CD4-positive, alpha-beta memory T cell (primary cell): Measurements from ENCODE around the gene FAAH. TPM values are rescaled to one million over a fixed set of nuclear protein-coding genes. Genes with fewer than 3 reads are reported as not detected.
A peak's percentile ranks its signal among the peaks of the same experiment; 100 is the strongest.

ENCODE experiments used
- CTCF ChIA-PET: fragments of 350-600 bp; sonication (Branson Sonifier 250); formaldehyde crosslinking; loops from one replicate; lab custom pipeline; 2021; ENCODE audit warnings: inconsistent platforms; ENCODE audit not compliant: partially characterized antibody; lab: Charles Lee
- POLR2A ChIA-PET: fragments of 350-600 bp; sonication (Branson Sonifier 250); formaldehyde crosslinking; loops from one replicate; lab custom pipeline; 2021; ENCODE audit not compliant: partially characterized antibody; lab: Charles Lee
- DNase-seq, 5 donors: peaks; one replicate each; pipeline versions ENCODE4 v3.0.0 to v3.0.0-alpha.2; 2020 to 2022; ENCODE audit warnings: mixed read lengths in 1 of 5
- H3K27ac ChIP-seq: one replicate; pipeline ENCODE4 v1.7.0; 2013; ENCODE audit warnings: low read depth, low read length
- H3K27me3 ChIP-seq: 2 replicates; pipeline ENCODE4 v1.7.0; 2013; ENCODE audit warnings: mild to moderate bottlenecking, low read length, moderate library complexity; ENCODE audit not compliant: insufficient read depth
- H3K36me3 ChIP-seq: 2 replicates; pipeline ENCODE4 v1.7.0; 2013; ENCODE audit warnings: mild to moderate bottlenecking, low read length, moderate library complexity; ENCODE audit not compliant: insufficient read depth
- H3K4me1 ChIP-seq: 2 replicates; pipeline ENCODE4 v1.7.0; 2013; ENCODE audit warnings: mild to moderate bottlenecking, low read length, moderate library complexity; ENCODE audit not compliant: insufficient read depth
- H3K4me3 ChIP-seq, 2 donors: one replicate each; pipeline ENCODE4 v1.7.0; 2013; ENCODE audit warnings: low read length in 2 of 2, mild to moderate bottlenecking in 1 of 2
- H3K9me3 ChIP-seq, 2 donors: one replicate each; pipeline ENCODE4 v1.7.0; 2013; ENCODE audit warnings: low read length in 2 of 2, control low read depth in 1 of 2; ENCODE audit not compliant: control insufficient read depth in 1 of 2
- H3K27ac Mint-ChIP-seq, 7 donors: one replicate each; pipeline ENCODE4 v1.8.0; 2020 to 2021; ENCODE audit warnings: mixed read lengths in 7 of 7, mild to moderate bottlenecking in 6 of 7, inconsistent platforms in 3 of 7, moderate library complexity in 3 of 7
- H3K27me3 Mint-ChIP-seq, 2 donors: one replicate each; pipeline ENCODE4 v1.8.0; 2020 to 2021; ENCODE audit warnings: mixed read lengths in 2 of 2
- H3K36me3 Mint-ChIP-seq, 2 donors: one replicate each; pipeline ENCODE4 v1.8.0; 2020 to 2021; ENCODE audit warnings: mixed read lengths in 2 of 2, inconsistent platforms in 1 of 2, mild to moderate bottlenecking in 1 of 2
- H3K4me1 Mint-ChIP-seq, 4 donors: one replicate each; pipeline ENCODE4 v1.8.0; 2020 to 2021; ENCODE audit warnings: mixed read lengths in 4 of 4, mild to moderate bottlenecking in 1 of 4
- H3K4me3 Mint-ChIP-seq, 8 donors: one replicate each; pipeline ENCODE4 v1.8.0; 2020 to 2021; ENCODE audit warnings: mixed read lengths in 8 of 8, mild to moderate bottlenecking in 7 of 8, moderate library complexity in 6 of 8, inconsistent platforms in 3 of 8
- H3K9me3 Mint-ChIP-seq, 8 donors: one replicate each; pipeline ENCODE4 v1.8.0; 2020 to 2021; ENCODE audit warnings: mixed read lengths in 8 of 8, mild to moderate bottlenecking in 5 of 8, inconsistent platforms in 3 of 8, moderate library complexity in 1 of 8
- intact Hi-C: fragments of 100-400 bp; cut with micrococcal nuclease; formaldehyde crosslinking; loops from one replicate; pipeline ENCODE4 v1.15.1; 2023
- polyA plus RNA-seq, 2 donors: library from polyadenylated mRNA; unstranded; fragments of 300-500 nt; fragmentation: Illumina TruSeq; gene quantifications; one replicate each; pipeline ENCODE4 v1.2.3, GENCODE V29; 2021
- total RNA-seq, 2 experiments: library from RNA; stranded (reverse); gene quantifications; one replicate each; pipeline ENCODE4 v1.2.3, GENCODE V29; 2021

FAAH gene
- total and polyA plus RNA-seq, 4 experiments from 2014 or later: 2.0 to 10.7 (median 5.9) TPM

DNA sequence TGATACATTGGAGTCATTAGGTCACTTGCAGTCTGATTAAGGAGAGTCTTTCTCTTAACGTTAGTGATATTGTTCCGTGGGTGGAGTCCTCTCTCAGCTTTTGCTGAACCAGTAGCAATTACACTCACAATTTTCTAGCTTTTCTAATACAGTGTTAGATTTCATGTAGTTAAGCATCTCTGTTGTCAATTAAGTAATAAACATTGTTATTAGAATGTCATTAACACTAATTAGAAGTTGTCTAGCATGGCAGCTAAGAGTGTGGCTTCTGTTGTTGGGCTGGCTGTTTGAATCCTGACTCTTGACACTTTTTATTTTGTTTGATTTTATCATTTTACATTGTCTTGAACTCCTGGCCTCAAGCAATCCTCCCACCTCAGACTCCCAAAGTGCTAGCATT lies 33.4 kb downstream of the FAAH start:
- no peaks in the 10 kb centered on the region for H3K9me3 ChIP-seq
- no peak for DNase-seq
- H3K27me3 ChIP-seq: no peaks in the 10 kb centered on the region
- no peaks in the 10 kb centered on the region for H3K36me3 ChIP-seq
- H3K4me1 ChIP-seq: peaks cover 9% of the 10 kb centered on the region
- intact Hi-C loops: no loop called here
- peaks cover 2 to 14% of the 10 kb centered on the region in 2 donors for H3K36me3 Mint-ChIP-seq
- H3K9me3 Mint-ChIP-seq: peaks cover 0 to under 1% (median 0%) of the 10 kb centered on the region in 8 donors
- no peak overlapping the region for H3K27ac Mint-ChIP-seq
- ChIA-PET CTCF (interaction anchor here (1.0 kb wide), 2 partner anchors 13 to 18 kb away, joined by 3 read pairs; no protein-coding TSS in a partner anchor), POLR2A (no interaction called here)
- no peak overlapping the region for H3K27ac ChIP-seq
- H3K4me3 ChIP-seq: no peak overlapping the region
- H3K4me1 Mint-ChIP-seq: peaks cover 0 to 22% (median 10%) of the 10 kb centered on the region in 4 donors
- H3K27me3 Mint-ChIP-seq: peaks cover 11 to 18% of the 10 kb centered on the region in 2 donors
- H3K4me3 Mint-ChIP-seq: no peak overlapping the region

DNA sequence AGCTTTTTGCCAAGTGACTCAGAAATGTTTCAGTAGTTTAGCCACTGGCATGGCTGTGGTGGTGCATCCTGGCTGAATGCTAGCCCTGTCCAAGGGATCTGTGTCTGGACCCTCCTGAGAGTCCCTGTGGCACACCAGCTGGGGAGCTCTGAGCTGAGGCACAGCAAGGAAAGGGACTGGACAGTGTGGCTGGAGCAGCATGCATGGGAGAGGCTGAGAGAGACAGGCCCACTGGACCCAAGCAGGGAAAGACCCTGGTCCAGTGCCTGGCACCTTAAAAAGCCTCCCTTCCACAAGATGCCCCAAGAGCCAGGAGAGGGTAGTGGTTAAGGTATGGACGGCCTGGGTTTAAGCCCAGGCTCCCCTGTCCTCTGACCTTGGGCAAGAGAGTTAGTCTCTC lies 35.3 kb downstream of the FAAH start:
- H3K4me3 Mint-ChIP-seq: no peak overlapping the region
- no peaks in the 10 kb centered on the region for H3K4me1 ChIP-seq
- H3K27ac Mint-ChIP-seq: peak overlapping the region in 1 of 7 donors; percentile 49
- no peaks in the 10 kb centered on the region for H3K9me3 Mint-ChIP-seq
- no peaks in the 10 kb centered on the region for H3K9me3 ChIP-seq
- CTCF ChIA-PET: no interaction called here
- intact Hi-C loops: no loop called here
- no peak for DNase-seq
- POLR2A ChIA-PET: no interaction called here
- peaks cover 0 to 12% (median 4%) of the 10 kb centered on the region in 4 donors for H3K4me1 Mint-ChIP-seq
- no peak overlapping the region for H3K27ac ChIP-seq
- no peak overlapping the region for H3K4me3 ChIP-seq
- H3K36me3 ChIP-seq: no peaks in the 10 kb centered on the region
- peaks cover 11 to 13% of the 10 kb centered on the region in 2 donors for H3K27me3 Mint-ChIP-seq
- no peaks in the 10 kb centered on the region for H3K27me3 ChIP-seq
- peaks cover 2 to 14% of the 10 kb centered on the region in 2 donors for H3K36me3 Mint-ChIP-seq

DNA sequence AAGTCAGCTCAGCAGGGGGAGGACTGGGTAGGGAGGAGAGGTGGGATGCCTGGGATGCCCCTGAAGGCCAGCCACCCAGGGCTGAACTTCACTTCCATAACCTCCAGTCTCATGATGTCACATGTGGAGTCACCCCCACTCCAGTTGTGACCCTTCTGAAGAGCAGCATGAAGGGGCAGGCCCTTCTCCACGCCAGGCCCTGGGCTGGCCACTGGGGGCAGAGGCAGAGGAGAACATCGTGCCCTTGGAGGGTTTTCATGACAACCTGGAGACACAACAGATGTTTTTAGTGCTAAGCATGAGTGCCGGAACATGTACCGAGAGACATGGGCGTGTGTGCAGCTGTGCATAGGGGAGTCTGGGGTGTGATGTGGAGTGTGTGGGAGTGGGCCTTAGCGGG lies 37.6 kb downstream of the FAAH start:
- H3K9me3 ChIP-seq: no peaks in the 10 kb centered on the region
- Mint-ChIP-seq H3K4me3 (no peak overlapping the region), H3K36me3 (peaks cover 2 to 10% of the 10 kb centered on the region in 2 donors), H3K9me3 (no peaks in the 10 kb centered on the region), H3K27me3 (peaks cover 6 to 7% of the 10 kb centered on the region in 2 donors), H3K27ac (peak overlapping the region in 1 of 7 donors; percentile 15), H3K4me1 (no peaks in the 10 kb centered on the region)
- H3K4me1 ChIP-seq: no peaks in the 10 kb centered on the region
- POLR2A ChIA-PET: no interaction called here
- DNase-seq: no peak
- no peaks in the 10 kb centered on the region for H3K27me3 ChIP-seq
- no peak overlapping the region for H3K4me3 ChIP-seq
- CTCF ChIA-PET: interaction anchor here (0.8 to 1.8 kb wide), 3 partner anchors 10 to 15 kb away, joined by 3 to 5 read pairs (median 3); no protein-coding TSS in a partner anchor
- intact Hi-C loops: no loop called here
- H3K36me3 ChIP-seq: no peaks in the 10 kb centered on the region
- H3K27ac ChIP-seq: no peak overlapping the region

DNA sequence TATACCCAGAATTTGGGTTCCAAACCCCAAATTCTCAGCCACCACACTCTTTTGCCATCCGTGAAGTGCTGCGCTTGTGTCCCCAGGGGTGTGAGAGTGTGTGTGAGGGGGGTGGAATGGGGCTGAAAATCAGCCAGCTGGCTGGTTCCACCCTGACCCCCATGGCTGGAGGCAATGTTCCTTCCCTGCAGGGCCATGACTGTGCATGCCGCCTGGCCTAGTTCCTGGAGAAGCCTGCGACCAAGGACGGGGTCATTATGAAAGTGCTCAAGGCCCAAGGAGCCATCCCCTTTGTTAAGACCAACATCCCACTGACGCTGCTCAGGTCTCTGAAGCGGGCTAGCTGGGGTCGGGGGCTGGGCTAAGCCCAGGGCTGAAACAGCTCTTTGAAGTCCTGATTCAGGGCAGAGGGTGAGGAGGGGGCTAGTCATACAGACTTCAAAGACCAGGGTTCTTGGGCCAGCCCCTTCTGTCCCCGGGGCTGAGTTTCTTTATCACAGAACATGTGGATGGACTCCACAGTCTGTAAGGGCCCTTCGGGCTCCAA lies 38.7 kb downstream of the FAAH start:
- no peaks in the 10 kb centered on the region for H3K36me3 ChIP-seq
- no peaks in the 10 kb centered on the region for H3K9me3 Mint-ChIP-seq
- H3K27ac Mint-ChIP-seq: no peak overlapping the region
- no peak overlapping the region for H3K4me3 ChIP-seq
- no peaks in the 10 kb centered on the region for H3K9me3 ChIP-seq
- CTCF ChIA-PET: interaction anchor here (0.9 to 3.0 kb wide), 4 partner anchors 9 to 14 kb away, joined by 3 to 13 read pairs (median 4); no protein-coding TSS in a partner anchor
- no peak for DNase-seq
- intact Hi-C loops: no loop called here
- H3K27me3 ChIP-seq: no peaks in the 10 kb centered on the region
- POLR2A ChIA-PET: interaction anchor here (2.0 kb wide), 1 partner anchor 10 kb away, joined by 6 read pairs; no protein-coding TSS in a partner anchor
- H3K36me3 Mint-ChIP-seq: peaks cover 2 to 3% of the 10 kb centered on the region in 2 donors
- no peak overlapping the region for H3K4me3 Mint-ChIP-seq
- H3K4me1 ChIP-seq: no peaks in the 10 kb centered on the region
- H3K4me1 Mint-ChIP-seq: no peaks in the 10 kb centered on the region
- H3K27ac ChIP-seq: no peak overlapping the region
- H3K27me3 Mint-ChIP-seq: peaks cover 3 to 6% of the 10 kb centered on the region in 2 donors

DNA sequence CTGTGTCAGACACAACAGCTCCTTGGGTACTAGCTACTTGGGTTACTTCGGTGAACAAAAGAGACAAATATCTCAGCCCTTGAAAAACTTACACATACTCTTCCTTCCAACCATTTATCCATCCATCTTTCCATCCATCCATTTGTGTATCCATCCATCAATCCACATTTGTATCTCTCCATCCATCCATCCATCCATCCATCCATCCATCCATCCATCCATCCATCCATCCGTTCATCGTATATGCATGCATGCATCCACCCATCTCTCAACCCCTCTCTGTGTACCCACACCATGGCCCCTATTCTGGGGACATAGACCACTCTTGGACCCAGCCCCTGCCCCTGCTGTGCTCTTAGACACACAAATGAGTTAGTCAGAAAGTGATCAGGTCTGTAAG lies 40.2 kb downstream of the FAAH start:
- H3K4me3 Mint-ChIP-seq: no peak overlapping the region
- no peaks in the 10 kb centered on the region for H3K4me1 Mint-ChIP-seq
- Histone ChIP-seq H3K36me3 (no peaks in the 10 kb centered on the region), H3K4me3 (no peak overlapping the region), H3K9me3 (no peaks in the 10 kb centered on the region), H3K4me1 (no peaks in the 10 kb centered on the region), H3K27me3 (no peaks in the 10 kb centered on the region), H3K27ac (no peak overlapping the region)
- DNase-seq: no peak
- H3K9me3 Mint-ChIP-seq: no peaks in the 10 kb centered on the region
- H3K27ac Mint-ChIP-seq: no peak overlapping the region
- H3K27me3 Mint-ChIP-seq: peaks cover 2% of the 10 kb centered on the region in 2 donors
- POLR2A ChIA-PET: interaction anchor here (2.0 kb wide), 1 partner anchor 11 kb away, joined by 6 read pairs; no protein-coding TSS in a partner anchor
- H3K36me3 Mint-ChIP-seq: peaks cover 0 to 2% of the 10 kb centered on the region in 2 donors
- intact Hi-C loops: no loop called here
- CTCF ChIA-PET: interaction anchor here (0.8 to 3.0 kb wide), 3 partner anchors 10 to 15 kb away, joined by 4 to 13 read pairs (median 4); no protein-coding TSS in a partner anchor

DNA sequence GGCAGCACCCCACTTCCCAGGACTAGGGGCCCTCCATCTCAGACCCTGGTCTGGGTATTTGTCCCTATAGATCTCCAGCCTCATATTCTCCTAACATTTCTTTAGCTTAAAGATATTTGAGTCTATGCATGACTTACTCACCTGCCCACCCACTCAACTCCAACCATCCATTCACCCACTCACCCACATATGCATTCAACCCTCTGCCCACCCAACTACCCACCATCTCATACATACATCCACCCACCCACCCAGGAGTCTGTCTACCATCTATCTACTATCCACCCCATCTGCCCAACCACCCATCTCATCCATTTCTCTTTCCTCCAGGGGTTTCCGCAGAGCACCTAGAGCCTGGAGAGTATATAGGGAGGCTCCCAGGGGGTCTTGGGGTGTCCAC lies 42.7 kb downstream of the FAAH start:
- no peak overlapping the region for H3K27ac ChIP-seq
- intact Hi-C loops: no loop called here
- Mint-ChIP-seq H3K9me3 (no peaks in the 10 kb centered on the region), H3K27ac (no peak overlapping the region), H3K4me3 (no peak overlapping the region), H3K27me3 (peaks cover 0 to 2% of the 10 kb centered on the region in 2 donors), H3K36me3 (no peaks in the 10 kb centered on the region), H3K4me1 (no peaks in the 10 kb centered on the region)
- POLR2A ChIA-PET: no interaction called here
- no peak overlapping the region for H3K4me3 ChIP-seq
- H3K27me3 ChIP-seq: no peaks in the 10 kb centered on the region
- CTCF ChIA-PET: interaction anchor here (1.2 to 3.5 kb wide), 3 partner anchors 10 to 17 kb away, joined by 3 to 26 read pairs (median 3); no protein-coding TSS in a partner anchor
- no peaks in the 10 kb centered on the region for H3K4me1 ChIP-seq
- H3K36me3 ChIP-seq: no peaks in the 10 kb centered on the region
- no peaks in the 10 kb centered on the region for H3K9me3 ChIP-seq
- no peak for DNase-seq

DNA sequence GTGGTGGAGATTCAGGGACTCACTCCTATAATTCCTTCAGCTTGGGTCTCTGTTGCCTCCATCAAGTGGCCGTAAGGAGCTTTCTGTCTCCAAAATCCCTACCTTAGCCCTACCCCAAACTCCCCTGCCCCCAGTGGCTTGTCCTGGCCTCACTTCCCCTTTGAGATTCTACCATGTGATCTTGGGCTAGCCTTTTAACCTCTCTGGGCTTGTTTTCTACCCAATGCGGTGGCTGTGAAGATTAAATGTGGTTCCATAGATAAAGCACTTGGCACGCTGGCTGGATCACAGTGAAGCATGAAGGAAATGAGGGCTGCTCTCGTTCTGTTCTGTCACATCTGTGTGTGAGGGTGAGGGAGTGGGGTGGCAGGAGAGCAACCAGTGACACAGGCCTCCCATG lies 43.6 kb downstream of the FAAH start:
- intact Hi-C loops: no loop called here

More for the DNA sequence above, 43.6 kb downstream of the FAAH start:
- Mint-ChIP-seq H3K27me3 (peaks cover 0 to 2% of the 10 kb centered on the region in 2 donors), H3K9me3 (no peaks in the 10 kb centered on the region), H3K4me1 (peaks cover 5 to 8% (median 7%) of the 10 kb centered on the region in 4 donors), H3K27ac (peak overlapping the region in 2 of 7 donors; percentile 9 to 61), H3K4me3 (no peak overlapping the region), H3K36me3 (no peaks in the 10 kb centered on the region)
- no peak for DNase-seq
- no peak overlapping the region for H3K4me3 ChIP-seq
- peaks cover 5% of the 10 kb centered on the region for H3K4me1 ChIP-seq
- POLR2A ChIA-PET: interaction anchor here (1.4 kb wide), 1 partner anchor 14 kb away, joined by 4 read pairs; no protein-coding TSS in a partner anchor
- H3K27me3 ChIP-seq: no peaks in the 10 kb centered on the region
- H3K36me3 ChIP-seq: no peaks in the 10 kb centered on the region
- no peaks in the 10 kb centered on the region for H3K9me3 ChIP-seq
- no peak overlapping the region for H3K27ac ChIP-seq
- CTCF ChIA-PET: interaction anchor here (1.2 to 3.5 kb wide), 3 partner anchors 9 to 16 kb away, joined by 3 to 26 read pairs (median 3); no protein-coding TSS in a partner anchor
